PC-9 (cell line): ENCODE data around the gene EP300. TPM values are rescaled to one million over a fixed set of nuclear protein-coding genes. Genes with fewer than 3 reads are reported as not detected.

Experiments
- BruUV-seq: library from RNA; stranded (reverse); fragments of 400-500 nt; replicated peaks from 2 replicates; lab custom pipeline; 2021; lab: Mats Ljungman, UMichigan
- CTCF ChIA-PET: fragments of 300-600 bp; sonication (Branson Sonifier 250); formaldehyde crosslinking; loops from one replicate; lab custom pipeline; 2022; ENCODE audit warnings: antibody characterized with exemption; lab: Charles Lee
- POLR2A ChIA-PET: fragments of 300-600 bp; sonication (Branson Sonifier 250); formaldehyde crosslinking; loops from one replicate; lab custom pipeline; 2022; ENCODE audit warnings: antibody characterized with exemption; ENCODE audit not compliant: unreplicated experiment; lab: Charles Lee
- DNase-seq, 2 experiments: peaks; one replicate each; pipeline versions ENCODE4 v3.0.0 to v3.0.0-alpha.2; 2015 to 2022; ENCODE audit warnings: mixed read lengths in 1 of 2
- H2AFZ ChIP-seq: fragments of 200-600 bp; sonication (generic); 2 replicates; pipeline ENCODE4 v1.8.1; 2017; ENCODE audit warnings: antibody characterized with exemption
- H3F3A ChIP-seq: fragments of 200-600 bp; sonication (generic); 2 replicates; pipeline ENCODE4 v1.8.1; 2017; ENCODE audit warnings: antibody characterized with exemption, mild to moderate bottlenecking, low read depth; ENCODE audit not compliant: insufficient read depth
- H3K27ac ChIP-seq: fragments of 200-600 bp; sonication (generic); 2 replicates; pipeline ENCODE4 v1.6.1; 2016; ENCODE audit warnings: mixed run types
- H3K27me3 ChIP-seq: fragments of 200-600 bp; sonication (generic); 2 replicates; pipeline ENCODE4 v1.6.1; 2016; ENCODE audit warnings: low read depth, mixed run types; ENCODE audit not compliant: insufficient read depth
- H3K36me3 ChIP-seq: fragments of 200-600 bp; sonication (generic); 2 replicates; pipeline ENCODE4 v1.6.1; 2016; ENCODE audit warnings: low read depth, mixed run types
- H3K4me1 ChIP-seq: fragments of 200-600 bp; sonication (generic); replicated peaks from 2 replicates; pipeline ENCODE4 v1.6.1; 2016; ENCODE audit warnings: mixed run types; ENCODE audit not compliant: insufficient read depth
- H3K4me2 ChIP-seq: fragments of 200-600 bp; sonication (generic); 2 replicates; pipeline ENCODE4 v1.6.1; 2017; ENCODE audit warnings: mixed run types
- H3K4me3 ChIP-seq: fragments of 200-600 bp; sonication (generic); 2 replicates; pipeline ENCODE4 v1.6.1; 2016; ENCODE audit warnings: mixed run types
- H3K79me2 ChIP-seq: fragments of 200-600 bp; sonication (generic); 2 replicates; pipeline ENCODE4 v1.6.1; 2017; ENCODE audit warnings: low read depth, mixed run types
- H3K9me2 ChIP-seq: fragments of 200-600 bp; sonication (generic); 2 replicates; pipeline ENCODE4 v1.8.1; 2017; ENCODE audit warnings: mild to moderate bottlenecking; ENCODE audit not compliant: insufficient read depth
- H3K9me3 ChIP-seq: fragments of 200-600 bp; sonication (generic); 2 replicates; pipeline ENCODE4 v1.8.1; 2016; ENCODE audit warnings: low read depth; ENCODE audit not compliant: insufficient read depth
- H4K20me1 ChIP-seq: fragments of 200-600 bp; sonication (generic); 2 replicates; pipeline ENCODE4 v1.8.1; 2017; ENCODE audit not compliant: insufficient read depth
- EZH2 ChIP-seq: fragments of 200-600 bp; sonication (generic); IDR thresholded peaks from 2 replicates; pipeline ENCODE4 v1.8.0; 2017; ENCODE audit warnings: antibody characterized with exemption, low read depth
- intact Hi-C: fragments of 100-400 bp; cut with micrococcal nuclease; formaldehyde crosslinking; loops from one replicate; pipeline ENCODE4 v1.10.0; 2022; ENCODE audit not compliant: unreplicated experiment
- total RNA-seq: library from RNA; stranded (reverse); gene quantifications from 2 replicates; pipeline ENCODE4 v1.2.3, GENCODE V29; 2021
- TF ChIP-seq, protein P1 (sequence below): fragments of 200-600 bp; sonication (generic); conservative IDR thresholded peaks from 2 replicates; pipeline ENCODE4 v1.6.1; 2017; ENCODE audit warnings: mixed run types, antibody characterized with exemption, mild to moderate bottlenecking, moderate library complexity

Gene EP300
- total RNA-seq, 1 experiment from 2014 or later, result 64.3 TPM

DNA sequence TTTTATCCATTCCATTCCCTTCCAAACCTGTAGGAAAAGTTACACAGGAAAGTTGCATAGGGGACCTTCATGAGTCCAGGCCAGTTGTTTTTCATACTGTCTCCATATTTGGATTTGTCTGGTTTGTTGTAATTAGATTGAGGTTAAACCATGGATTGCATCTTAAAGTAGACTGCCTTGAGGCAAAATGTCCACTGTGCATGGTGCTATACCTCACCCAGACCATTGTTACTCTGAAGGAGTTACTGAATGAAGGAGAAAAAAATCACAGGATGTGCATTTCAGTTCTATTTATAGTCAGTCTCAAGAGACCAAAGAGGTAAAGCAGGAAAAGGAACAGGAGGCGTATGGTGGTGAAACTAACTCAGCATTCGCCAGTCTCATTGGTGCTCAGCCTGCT, 83.2 kb downstream of the EP300 start:
- no peak overlapping the region for H3K27ac ChIP-seq
- H3K79me2 ChIP-seq, result no peaks in the 10 kb centered on the region
- H3K27me3 ChIP-seq, result no peaks in the 10 kb centered on the region
- no peaks in the 10 kb centered on the region for H3K9me2 ChIP-seq
- ChIA-PET CTCF (no interaction called here), POLR2A (no interaction called here)
- peaks cover 56% of the 10 kb centered on the region for H3K36me3 ChIP-seq
- H3K4me1 ChIP-seq, result no peaks in the 10 kb centered on the region
- no TSS peak for BruUV-seq
- no peaks in the 10 kb centered on the region; the same call in 1 of the 2 replicates for H4K20me1 ChIP-seq
- H3F3A ChIP-seq, result peaks cover 32% of the 10 kb centered on the region
- intact Hi-C loops, result no loop called here
- no peak overlapping the region for H2AFZ ChIP-seq
- no peak for TF ChIP-seq EZH2
- TF ChIP-seq, protein P1, sequence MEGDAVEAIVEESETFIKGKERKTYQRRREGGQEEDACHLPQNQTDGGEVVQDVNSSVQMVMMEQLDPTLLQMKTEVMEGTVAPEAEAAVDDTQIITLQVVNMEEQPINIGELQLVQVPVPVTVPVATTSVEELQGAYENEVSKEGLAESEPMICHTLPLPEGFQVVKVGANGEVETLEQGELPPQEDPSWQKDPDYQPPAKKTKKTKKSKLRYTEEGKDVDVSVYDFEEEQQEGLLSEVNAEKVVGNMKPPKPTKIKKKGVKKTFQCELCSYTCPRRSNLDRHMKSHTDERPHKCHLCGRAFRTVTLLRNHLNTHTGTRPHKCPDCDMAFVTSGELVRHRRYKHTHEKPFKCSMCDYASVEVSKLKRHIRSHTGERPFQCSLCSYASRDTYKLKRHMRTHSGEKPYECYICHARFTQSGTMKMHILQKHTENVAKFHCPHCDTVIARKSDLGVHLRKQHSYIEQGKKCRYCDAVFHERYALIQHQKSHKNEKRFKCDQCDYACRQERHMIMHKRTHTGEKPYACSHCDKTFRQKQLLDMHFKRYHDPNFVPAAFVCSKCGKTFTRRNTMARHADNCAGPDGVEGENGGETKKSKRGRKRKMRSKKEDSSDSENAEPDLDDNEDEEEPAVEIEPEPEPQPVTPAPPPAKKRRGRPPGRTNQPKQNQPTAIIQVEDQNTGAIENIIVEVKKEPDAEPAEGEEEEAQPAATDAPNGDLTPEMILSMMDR, result no peak
- no peak overlapping the region for H3K4me2 ChIP-seq
- no peak overlapping the region for H3K4me3 ChIP-seq
- H3K9me3 ChIP-seq, result no peaks in the 10 kb centered on the region
- DNase-seq, result no peak

DNA sequence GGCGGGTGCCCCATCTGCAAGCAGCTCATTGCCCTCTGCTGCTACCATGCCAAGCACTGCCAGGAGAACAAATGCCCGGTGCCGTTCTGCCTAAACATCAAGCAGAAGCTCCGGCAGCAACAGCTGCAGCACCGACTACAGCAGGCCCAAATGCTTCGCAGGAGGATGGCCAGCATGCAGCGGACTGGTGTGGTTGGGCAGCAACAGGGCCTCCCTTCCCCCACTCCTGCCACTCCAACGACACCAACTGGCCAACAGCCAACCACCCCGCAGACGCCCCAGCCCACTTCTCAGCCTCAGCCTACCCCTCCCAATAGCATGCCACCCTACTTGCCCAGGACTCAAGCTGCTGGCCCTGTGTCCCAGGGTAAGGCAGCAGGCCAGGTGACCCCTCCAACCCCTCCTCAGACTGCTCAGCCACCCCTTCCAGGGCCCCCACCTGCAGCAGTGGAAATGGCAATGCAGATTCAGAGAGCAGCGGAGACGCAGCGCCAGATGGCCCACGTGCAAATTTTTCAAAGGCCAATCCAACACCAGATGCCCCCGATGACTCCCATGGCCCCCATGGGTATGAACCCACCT, 84.7 kb downstream of the EP300 start:
- H3K9me3 ChIP-seq, result no peaks in the 10 kb centered on the region
- H3K4me1 ChIP-seq, result peaks cover 14% of the 10 kb centered on the region
- H3K79me2 ChIP-seq, result no peaks in the 10 kb centered on the region
- no peak for DNase-seq
- H3K9me2 ChIP-seq, result no peaks in the 10 kb centered on the region
- no peak overlapping the region for H3K27ac ChIP-seq
- H2AFZ ChIP-seq, result no peak overlapping the region
- ChIA-PET POLR2A (no interaction called here), CTCF (no interaction called here)
- no TSS peak for BruUV-seq
- no peak overlapping the region for H3K4me2 ChIP-seq
- peaks cover 46% of the 10 kb centered on the region for H3K36me3 ChIP-seq
- H3K27me3 ChIP-seq, result no peaks in the 10 kb centered on the region
- no peak for TF ChIP-seq EZH2
- TF ChIP-seq, protein P1, result no peak
- H4K20me1 ChIP-seq, result no peaks in the 10 kb centered on the region; the same call in 1 of the 2 replicates
- peaks cover 38% of the 10 kb centered on the region for H3F3A ChIP-seq
- H3K4me3 ChIP-seq, result no peak overlapping the region
- intact Hi-C loops, result no loop called here

DNA sequence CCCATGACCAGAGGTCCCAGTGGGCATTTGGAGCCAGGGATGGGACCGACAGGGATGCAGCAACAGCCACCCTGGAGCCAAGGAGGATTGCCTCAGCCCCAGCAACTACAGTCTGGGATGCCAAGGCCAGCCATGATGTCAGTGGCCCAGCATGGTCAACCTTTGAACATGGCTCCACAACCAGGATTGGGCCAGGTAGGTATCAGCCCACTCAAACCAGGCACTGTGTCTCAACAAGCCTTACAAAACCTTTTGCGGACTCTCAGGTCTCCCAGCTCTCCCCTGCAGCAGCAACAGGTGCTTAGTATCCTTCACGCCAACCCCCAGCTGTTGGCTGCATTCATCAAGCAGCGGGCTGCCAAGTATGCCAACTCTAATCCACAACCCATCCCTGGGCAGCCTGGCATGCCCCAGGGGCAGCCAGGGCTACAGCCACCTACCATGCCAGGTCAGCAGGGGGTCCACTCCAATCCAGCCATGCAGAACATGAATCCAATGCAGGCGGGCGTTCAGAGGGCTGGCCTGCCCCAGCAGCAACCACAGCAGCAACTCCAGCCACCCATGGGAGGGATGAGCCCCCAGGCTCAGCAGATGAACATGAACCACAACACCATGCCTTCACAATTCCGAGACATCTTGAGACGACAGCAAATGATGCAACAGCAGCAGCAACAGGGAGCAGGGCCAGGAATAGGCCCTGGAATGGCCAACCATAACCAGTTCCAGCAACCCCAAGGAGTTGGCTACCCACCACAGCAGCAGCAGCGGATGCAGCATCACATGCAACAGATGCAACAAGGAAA, 85.4 kb downstream of the EP300 start:
- Histone ChIP-seq H3K4me2 (no peak overlapping the region), H3K27me3 (no peaks in the 10 kb centered on the region), H3K9me2 (no peaks in the 10 kb centered on the region), H3K9me3 (no peaks in the 10 kb centered on the region), H3K4me1 (peaks cover 19% of the 10 kb centered on the region), H3K4me3 (no peak overlapping the region), H3K36me3 (peaks cover 39% of the 10 kb centered on the region), H3K27ac (no peak overlapping the region), H4K20me1 (no peaks in the 10 kb centered on the region), H2AFZ (no peak overlapping the region), H3F3A (peaks cover 40% of the 10 kb centered on the region), H3K79me2 (no peaks in the 10 kb centered on the region)
- no TSS peak for BruUV-seq
- POLR2A ChIA-PET, result no interaction called here
- intact Hi-C loops, result no loop called here
- no peak for DNase-seq
- CTCF ChIA-PET, result no interaction called here
- TF ChIP-seq EZH2, result no peak
- TF ChIP-seq, protein P1, result no peak
